Measurements from ENCODE around the gene MIS18BP1. TPM values are rescaled to one million over a fixed set of nuclear protein-coding genes. Genes with fewer than 3 reads are reported as not detected.

MIS18BP1 gene
- total and polyA plus RNA-seq, 7 donors, result 1.5 to 5.1 (median 3.1) TPM

GRCh38 chr14:45198551-45198950 is 54.5 kb downstream of the MIS18BP1 start:
- Histone ChIP-seq H3K36me3 (ENCODE audit: insufficient read depth in 1 of 2, low read depth in 1 of 2) (peaks cover 0 to 35% of the 10 kb centered on the region in 2 donors), H3K27me3 (ENCODE audit: insufficient read depth in 3 of 3, low read length in 2 of 3) (no peaks in the 10 kb centered on the region), H3K27ac (no peak overlapping the region), H3K9me3 (no peaks in the 10 kb centered on the region), H3K4me3 (no peak overlapping the region), H3K4me1 (no peaks in the 10 kb centered on the region)
- ATAC-seq, result no peak
- TF ChIP-seq, protein P1, sequence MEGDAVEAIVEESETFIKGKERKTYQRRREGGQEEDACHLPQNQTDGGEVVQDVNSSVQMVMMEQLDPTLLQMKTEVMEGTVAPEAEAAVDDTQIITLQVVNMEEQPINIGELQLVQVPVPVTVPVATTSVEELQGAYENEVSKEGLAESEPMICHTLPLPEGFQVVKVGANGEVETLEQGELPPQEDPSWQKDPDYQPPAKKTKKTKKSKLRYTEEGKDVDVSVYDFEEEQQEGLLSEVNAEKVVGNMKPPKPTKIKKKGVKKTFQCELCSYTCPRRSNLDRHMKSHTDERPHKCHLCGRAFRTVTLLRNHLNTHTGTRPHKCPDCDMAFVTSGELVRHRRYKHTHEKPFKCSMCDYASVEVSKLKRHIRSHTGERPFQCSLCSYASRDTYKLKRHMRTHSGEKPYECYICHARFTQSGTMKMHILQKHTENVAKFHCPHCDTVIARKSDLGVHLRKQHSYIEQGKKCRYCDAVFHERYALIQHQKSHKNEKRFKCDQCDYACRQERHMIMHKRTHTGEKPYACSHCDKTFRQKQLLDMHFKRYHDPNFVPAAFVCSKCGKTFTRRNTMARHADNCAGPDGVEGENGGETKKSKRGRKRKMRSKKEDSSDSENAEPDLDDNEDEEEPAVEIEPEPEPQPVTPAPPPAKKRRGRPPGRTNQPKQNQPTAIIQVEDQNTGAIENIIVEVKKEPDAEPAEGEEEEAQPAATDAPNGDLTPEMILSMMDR (IDR thresholded peaks at IDR 0.05), result no peak
- intact Hi-C loops (cut with DNase I), result no loop called here
- DNase-seq, result no peak
- WGBS, 3 donors, result 73 to 80% (median 79%) methylated on average over 3 of the region's 3 CpGs

DNA sequence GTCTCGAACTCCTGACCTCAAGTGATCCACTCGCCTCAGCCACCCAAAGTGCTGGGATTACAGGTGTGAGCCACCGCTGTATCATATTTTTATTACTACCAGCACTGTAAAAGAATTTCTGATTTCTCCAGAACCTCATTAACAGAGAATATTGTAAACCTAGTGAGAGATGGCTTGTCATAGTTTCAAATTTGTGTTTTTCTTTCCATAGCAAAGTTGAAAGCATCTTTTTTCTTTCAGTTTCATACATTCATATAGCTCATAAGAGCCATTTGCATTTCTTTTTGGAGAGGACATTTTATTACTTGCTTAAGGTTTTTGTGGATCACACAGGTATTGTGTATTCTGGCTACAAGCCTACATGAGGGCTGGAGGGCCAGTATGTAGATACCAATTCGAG is 58.0 kb downstream of the MIS18BP1 start:
- ATAC-seq (no peak), DNase-seq (no peak)
- TF ChIP-seq, protein P1 (IDR thresholded peaks at IDR 0.05), result no peak
- Histone ChIP-seq H3K27me3 (ENCODE audit: insufficient read depth in 3 of 3, low read length in 2 of 3) (no peaks in the 10 kb centered on the region), H3K36me3 (ENCODE audit: insufficient read depth in 1 of 2, low read depth in 1 of 2) (peaks cover 5 to 12% of the 10 kb centered on the region in 2 donors), H3K4me3 (no peak overlapping the region), H3K9me3 (no peaks in the 10 kb centered on the region), H3K27ac (no peak overlapping the region), H3K4me1 (no peaks in the 10 kb centered on the region)
- intact Hi-C loops (cut with DNase I), result no loop called here
- WGBS, 3 donors, result 82 to 94% (median 87%) methylated on average over 4 of the region's 4 CpGs

- no peaks in the 10 kb centered on the region for H3K4me1 ChIP-seq
- no peaks in the 10 kb centered on the region for H3K27me3 ChIP-seq (ENCODE audit: insufficient read depth in 3 of 3, low read length in 2 of 3)
- ATAC-seq, result no peak
- TF ChIP-seq, protein P1 (IDR thresholded peaks at IDR 0.05), result no peak
- no peak overlapping the region for H3K4me3 ChIP-seq
- 97 to 100% (median 97%) methylated on average over 2 of the region's 2 CpGs for WGBS, 3 donors
- no peaks in the 10 kb centered on the region for H3K9me3 ChIP-seq
- peaks cover 0 to 22% of the 10 kb centered on the region in 2 donors for H3K36me3 ChIP-seq (ENCODE audit: insufficient read depth in 1 of 2, low read depth in 1 of 2)
- no peak overlapping the region for H3K27ac ChIP-seq
- intact Hi-C loops (cut with DNase I), result no loop called here
- DNase-seq, result no peak
These were observed 67.7 kb downstream of the MIS18BP1 start for GRCh38 chr14:45185100-45185814.

DNA sequence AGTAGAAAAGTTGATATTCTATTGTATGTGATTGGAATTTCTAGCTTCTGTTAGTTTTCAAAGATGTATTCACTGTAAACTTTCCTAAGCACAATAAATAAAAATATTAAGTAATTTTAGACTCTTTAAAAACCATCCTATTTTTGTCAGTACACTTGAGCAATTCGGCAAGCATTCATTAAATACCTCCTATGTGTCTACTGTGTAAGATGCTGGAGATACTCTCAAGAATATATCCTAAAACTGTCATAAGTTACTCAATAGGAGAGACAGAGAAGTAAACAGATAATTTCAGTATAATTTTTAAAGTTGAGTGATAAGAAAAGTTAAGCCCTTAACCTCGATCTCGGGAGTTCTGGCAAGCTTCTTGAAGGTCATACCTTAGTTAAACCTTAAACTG is 71.2 kb downstream of the MIS18BP1 start:
- ATAC-seq, result no peak
- Histone ChIP-seq H3K9me3 (no peaks in the 10 kb centered on the region), H3K4me1 (no peaks in the 10 kb centered on the region), H3K27me3 (ENCODE audit: insufficient read depth in 3 of 3, low read length in 2 of 3) (no peaks in the 10 kb centered on the region), H3K27ac (no peak overlapping the region), H3K36me3 (ENCODE audit: insufficient read depth in 1 of 2, low read depth in 1 of 2) (no peaks in the 10 kb centered on the region), H3K4me3 (no peak overlapping the region)
- WGBS, 3 donors, result 60 to 78% (median 60%) methylated on average over 3 of the region's 3 CpGs
- TF ChIP-seq, protein P1 (IDR thresholded peaks at IDR 0.05), result no peak
- no peak for DNase-seq
- intact Hi-C loops (cut with DNase I), result no loop called here

DNA sequence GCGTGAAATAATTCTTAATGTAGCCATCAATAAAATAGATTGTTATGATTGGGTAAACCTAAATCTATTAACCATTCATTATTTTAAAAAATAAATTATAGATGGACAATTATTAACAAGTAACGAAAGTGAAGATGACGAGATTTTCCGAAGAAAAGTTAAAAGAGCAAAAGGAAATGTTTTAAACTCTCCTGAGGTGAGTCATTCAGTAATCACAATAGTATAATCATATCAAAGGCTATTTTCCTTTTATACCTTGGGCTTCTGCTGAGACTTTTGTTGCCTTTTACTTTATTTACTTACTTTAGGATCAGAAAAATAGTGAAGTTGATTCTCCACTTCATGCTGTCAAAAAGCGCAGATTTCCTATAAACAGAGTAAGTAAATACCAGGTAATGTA is 71.7 kb downstream of the MIS18BP1 start:
- WGBS, 3 donors, result 97 to 98% (median 97%) methylated on average over 5 of the region's 5 CpGs
- no peaks in the 10 kb centered on the region for H3K4me1 ChIP-seq
- H3K4me3 ChIP-seq, result no peak overlapping the region
- no peak for DNase-seq
- TF ChIP-seq, protein P1 (IDR thresholded peaks at IDR 0.05), result no peak
- no peak overlapping the region for H3K27ac ChIP-seq
- intact Hi-C loops (cut with DNase I), result no loop called here
- no peak for ATAC-seq
- H3K9me3 ChIP-seq, result no peaks in the 10 kb centered on the region
- no peaks in the 10 kb centered on the region for H3K36me3 ChIP-seq (ENCODE audit: insufficient read depth in 1 of 2, low read depth in 1 of 2)
- no peaks in the 10 kb centered on the region for H3K27me3 ChIP-seq (ENCODE audit: insufficient read depth in 3 of 3, low read length in 2 of 3)

Data from psoas muscle (tissue), 8 donors.